ENCODE data around the gene SEMA5B. TPM values are rescaled to one million over a fixed set of nuclear protein-coding genes. Genes with fewer than 3 reads are reported as not detected.

The SEMA5B gene
- total and polyA plus RNA-seq, 2 donors (not counting 3 experiments of a cell fraction or from before 2014, with no cell fraction given), result 0.07 TPM; not detected in 1

- peaks cover 23 to 28% of the 10 kb centered on the region in 2 experiments for H3K27me3 ChIP-seq (ENCODE audit: control insufficient read depth in 2 of 2, insufficient read depth in 2 of 2, low read length in 2 of 2)
- H3K9me3 ChIP-seq (replicated peaks; ENCODE audit: control insufficient read depth, insufficient read depth, low read length), result no peaks in the 10 kb centered on the region
- no peaks in the 10 kb centered on the region for H3K79me2 ChIP-seq (ENCODE audit: control insufficient read depth, insufficient read depth, low read length)
- no peaks in the 10 kb centered on the region for H4K20me1 ChIP-seq (replicated peaks; ENCODE audit: control insufficient read depth, extremely low read depth, insufficient read depth, low read length)
- no peaks in the 10 kb centered on the region for H3K36me3 ChIP-seq (ENCODE audit: control insufficient read depth in 2 of 2, extremely low read depth in 1 of 2, insufficient read depth in 2 of 2, low read length in 2 of 2)
- no peak overlapping the region for H3K4me2 ChIP-seq (ENCODE audit: insufficient read depth, low read length)
- no TSS peak for BruUV-seq (replicated peaks)
- H3K27ac ChIP-seq (ENCODE audit: insufficient read depth, low read depth, low read length), result no peak overlapping the region
- H3K9ac ChIP-seq (replicated peaks; ENCODE audit: extremely low read depth, insufficient read depth, low read length), result no peak overlapping the region
- H2AFZ ChIP-seq (ENCODE audit: low read depth, low read length), result no peak overlapping the region
- dilution Hi-C loops (cut with MboI; ENCODE audit: extremely low pct_ligation_motif_present, low sequenced_read_pairs) (no loop called here), intact Hi-C loops (cut with micrococcal nuclease) (no loop called here)
- ChIA-PET CTCF (no interaction called here), POLR2A (no interaction called here)
- H3K4me1 ChIP-seq (ENCODE audit: control insufficient read depth, extremely low read depth, insufficient read depth, low read length), result no peaks in the 10 kb centered on the region
- no peak for FAIRE-seq
- H3K4me3 ChIP-seq (replicated peaks in 1 of 3; ENCODE audit: insufficient read depth in 1 of 3, low read depth in 1 of 3, low read length in 3 of 3), result no peak overlapping the region
- no peak for DNase-seq (ENCODE audit: low read depth, low spot score)
- no peak for TF ChIP-seq GATA2 (IDR thresholded peaks at IDR 0.05; ENCODE audit: insufficient read depth, insufficient read length, low read depth, low read length)
- no peak for TF ChIP-seq CTCF (IDR thresholded peaks at IDR 0.05; ENCODE audit: extremely low read depth in 1 of 2, insufficient read depth in 1 of 2, low read depth in 1 of 2, low read length in 2 of 2)
- no peak for TF ChIP-seq EZH2 (IDR thresholded peaks at IDR 0.05; ENCODE audit: borderline replicate concordance, low read depth, low read length, severe bottlenecking)
- no peak for TF ChIP-seq MAX (IDR thresholded peaks at IDR 0.05; ENCODE audit: insufficient read depth, insufficient read length)
- TF ChIP-seq FOS (IDR thresholded peaks at IDR 0.05; ENCODE audit: borderline replicate concordance, insufficient read depth, low read length), result no peak
- no peak for TF ChIP-seq MYC (IDR thresholded peaks at IDR 0.05; ENCODE audit: low read depth, low read length)
- TF ChIP-seq POLR2A (IDR thresholded peaks at IDR 0.05; ENCODE audit: low read depth, low read length), result no peak
- TF ChIP-seq POLR2AphosphoS5 (IDR thresholded peaks at IDR 0.05; ENCODE audit: insufficient read depth, low read depth, low read length), result no peak
- no peaks in the 10 kb centered on the region for H3K9me1 ChIP-seq (replicated peaks; ENCODE audit: control insufficient read depth, extremely low read depth, insufficient read depth, low read length)
Measured at GRCh38 chr3:122984007-122984406, 43.6 kb downstream of the SEMA5B start.

All from endothelial cell of umbilical vein (primary cell).